KMS-11 (cell line): Measurements from ENCODE around the gene GAB2.
"Not testable (repeated sequence)": the region's sequence is repeated elsewhere in the genome, so short reads cannot be mapped to it uniquely, and the experiment has no call there.

Experiments
- H2AFZ ChIP-seq: fragments of 200-600 bp; sonication (generic); 2 replicates; pipeline ENCODE4 v1.6.1; 2016; ENCODE audit warnings: antibody characterized with exemption, mixed run types, low read depth
- H3K27ac ChIP-seq: fragments of 200-600 bp; sonication (generic); 2 replicates; pipeline ENCODE4 v1.6.1; 2016; ENCODE audit warnings: mild to moderate bottlenecking, mixed run types
- H3K27me3 ChIP-seq: fragments of 200-600 bp; sonication (generic); 2 replicates; pipeline ENCODE4 v1.6.1; 2017; ENCODE audit warnings: mild to moderate bottlenecking, low read depth, mixed run types, moderate library complexity; ENCODE audit not compliant: insufficient read depth
- H3K36me3 ChIP-seq: fragments of 200-600 bp; sonication (generic); 2 replicates; pipeline ENCODE4 v1.6.1; 2017; ENCODE audit warnings: mild to moderate bottlenecking, mixed run types; ENCODE audit not compliant: insufficient read depth
- H3K4me1 ChIP-seq: fragments of 200-600 bp; sonication (generic); 2 replicates; pipeline ENCODE4 v1.6.1; 2016; ENCODE audit warnings: mild to moderate bottlenecking, low read depth, mixed run types; ENCODE audit not compliant: poor library complexity, severe bottlenecking
- H3K4me2 ChIP-seq: fragments of 200-600 bp; sonication (generic); 2 replicates; pipeline ENCODE4 v1.7.0; 2016; ENCODE audit warnings: mild to moderate bottlenecking, mixed run types
- H3K4me3 ChIP-seq: fragments of 200-600 bp; sonication (generic); IDR thresholded peaks from 2 replicates; pipeline ENCODE4 v1.6.1; 2017; ENCODE audit warnings: low read depth, low read length, mixed read lengths; ENCODE audit not compliant: insufficient read depth
- H3K79me2 ChIP-seq: fragments of 200-600 bp; sonication (generic); 2 replicates; pipeline ENCODE4 v1.6.1; 2016; ENCODE audit warnings: low read depth, mixed run types; ENCODE audit not compliant: insufficient read depth
- H3K9ac ChIP-seq: fragments of 200-600 bp; sonication (generic); 2 replicates; pipeline ENCODE4 v1.6.1; 2016; ENCODE audit warnings: mild to moderate bottlenecking, mixed run types
- H4K20me1 ChIP-seq: fragments of 200-600 bp; sonication (generic); 2 replicates; pipeline ENCODE4 v1.6.1; 2016; ENCODE audit warnings: mild to moderate bottlenecking, mixed run types; ENCODE audit not compliant: insufficient read depth
- CTCF ChIP-seq: fragments of 200-600 bp; sonication (generic); conservative IDR thresholded peaks from 2 replicates; pipeline ENCODE4 v1.6.1; 2017; ENCODE audit warnings: low read depth, mild to moderate bottlenecking, antibody characterized with exemption, low read length, moderate library complexity, mixed read lengths

The GAB2 gene

GRCh38 chr11:78241475-78241874 lies 176.1 kb downstream of the GAB2 start:
- Histone ChIP-seq H3K27me3 (no peaks in the 10 kb centered on the region), H3K4me3 (no peak overlapping the region)

GRCh38 chr11:78239781-78240180 lies 177.8 kb downstream of the GAB2 start:
- Histone ChIP-seq H3K27ac (no peak overlapping the region), H3K36me3 (no peaks in the 10 kb centered on the region), H3K4me3 (no peak overlapping the region), H3K27me3 (no peaks in the 10 kb centered on the region), H3K9ac (no peak overlapping the region), H4K20me1 (no peaks in the 10 kb centered on the region), H2AFZ (no peak overlapping the region), H3K4me2 (no peak overlapping the region), H3K79me2 (no peaks in the 10 kb centered on the region), H3K4me1 (no peaks in the 10 kb centered on the region)
- TF ChIP-seq CTCF: no peak

More at GRCh38 chr11:78241475-78241874, 176.1 kb downstream of the GAB2 start:
- H3K4me2 ChIP-seq: no peak overlapping the region
- no peaks in the 10 kb centered on the region for H4K20me1 ChIP-seq
- no peak overlapping the region for H3K27ac ChIP-seq
- no peak overlapping the region for H2AFZ ChIP-seq
- no peak for TF ChIP-seq CTCF
- no peaks in the 10 kb centered on the region for H3K79me2 ChIP-seq
- no peaks in the 10 kb centered on the region for H3K4me1 ChIP-seq
- H3K9ac ChIP-seq: no peak overlapping the region
- no peaks in the 10 kb centered on the region for H3K36me3 ChIP-seq

- Histone ChIP-seq H3K36me3 (no peaks in the 10 kb centered on the region), H3K27ac (no peak overlapping the region)
Observed at GRCh38 chr11:78237293-78238046, 180.2 kb downstream of the GAB2 start.

GRCh38 chr11:78234006-78234405 lies 183.6 kb downstream of the GAB2 start:
- H3K27ac ChIP-seq: no peak overlapping the region
- no peak overlapping the region for H3K4me3 ChIP-seq
- no peak for TF ChIP-seq CTCF
- no peak overlapping the region for H3K4me2 ChIP-seq
- H3K27me3 ChIP-seq: no peaks in the 10 kb centered on the region
- H3K4me1 ChIP-seq: peaks cover 21% of the 10 kb centered on the region
- H3K79me2 ChIP-seq: no peaks in the 10 kb centered on the region
- H4K20me1 ChIP-seq: no peaks in the 10 kb centered on the region
- no peak overlapping the region for H3K9ac ChIP-seq
- H2AFZ ChIP-seq: no peak overlapping the region
- no peaks in the 10 kb centered on the region for H3K36me3 ChIP-seq

More at GRCh38 chr11:78237293-78238046, 180.2 kb downstream of the GAB2 start:
- H4K20me1 ChIP-seq: no peaks in the 10 kb centered on the region
- no peak overlapping the region for H3K4me3 ChIP-seq
- H3K27me3 ChIP-seq: no peaks in the 10 kb centered on the region
- H2AFZ ChIP-seq: no peak overlapping the region
- no peak for TF ChIP-seq CTCF
- H3K4me2 ChIP-seq: no peak overlapping the region
- H3K9ac ChIP-seq: no peak overlapping the region
- H3K4me1 ChIP-seq: peaks cover 3% of the 10 kb centered on the region
- no peaks in the 10 kb centered on the region for H3K79me2 ChIP-seq

- not testable (repeated sequence) for H2AFZ ChIP-seq, H3K27me3 ChIP-seq, H3K27ac ChIP-seq, H3K4me2 ChIP-seq, H3K36me3 ChIP-seq, H3K9ac ChIP-seq, H4K20me1 ChIP-seq, H3K79me2 ChIP-seq, H3K4me3 ChIP-seq
- peaks cover 24% of the 10 kb centered on the region for H3K4me1 ChIP-seq
Observed at GRCh38 chr11:78233046-78233445, 184.6 kb downstream of the GAB2 start.
